Measurements from ENCODE around the gene TTLL5. TPM values are rescaled to one million over a fixed set of nuclear protein-coding genes. Genes with fewer than 3 reads are reported as not detected.
A peak's percentile ranks its signal among the peaks of the same experiment; 100 is the strongest.

Gene TTLL5
- total RNA-seq, 2 donors from 2014 or later: 26.5 to 37.3 TPM

DNA sequence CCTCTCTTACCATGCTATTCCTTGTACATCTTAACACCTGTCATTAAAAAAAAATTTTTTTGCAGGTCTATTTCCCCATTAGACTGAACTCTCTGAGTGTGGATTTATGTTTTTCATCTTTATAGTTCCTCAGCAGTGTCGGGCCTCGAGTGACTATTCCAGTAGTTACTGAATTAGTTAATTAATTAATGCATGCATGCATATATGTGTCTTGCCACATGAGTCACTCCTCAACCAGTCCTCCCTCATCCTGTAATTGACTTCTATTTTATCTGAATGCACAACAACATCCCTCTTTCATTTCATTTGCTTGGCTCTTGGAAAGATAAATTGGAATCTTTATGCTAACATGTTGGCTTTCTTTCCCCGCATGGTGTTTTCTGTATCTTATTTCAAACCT is 36.0 kb upstream of the TTLL5 start:
- H3K27ac ChIP-seq: no peak overlapping the region
- H3K4me3 ChIP-seq: no peak overlapping the region
- no peak for DNase-seq
- intact Hi-C loops (cut with DNase I): no loop called here
- H3K4me1 ChIP-seq: no peaks in the 10 kb centered on the region
- no peaks in the 10 kb centered on the region for H3K27me3 ChIP-seq
- no peaks in the 10 kb centered on the region for H3K9me3 ChIP-seq
- H3K36me3 ChIP-seq: no peaks in the 10 kb centered on the region
- no peak overlapping the region for H3K9ac ChIP-seq (ENCODE audit: low read depth in 2 of 2, low read length in 2 of 2)
- TF ChIP-seq CTCF (IDR thresholded peaks at IDR 0.05): no peak

- Histone ChIP-seq H3K4me1 (no peaks in the 10 kb centered on the region), H3K27ac (no peak overlapping the region), H3K27me3 (no peaks in the 10 kb centered on the region)
These were observed 34.6 kb upstream of the TTLL5 start for GRCh38 chr14:75626396-75626795.

GRCh38 chr14:75626863-75627262 is 34.2 kb upstream of the TTLL5 start:
- no peak overlapping the region for H3K27ac ChIP-seq
- DNase-seq: no peak
- intact Hi-C loops (cut with DNase I): no loop called here

More at GRCh38 chr14:75626396-75626795, 34.6 kb upstream of the TTLL5 start:
- Histone ChIP-seq H3K9ac (ENCODE audit: low read depth in 2 of 2, low read length in 2 of 2) (no peak overlapping the region), H3K4me3 (no peak overlapping the region), H3K36me3 (no peaks in the 10 kb centered on the region), H3K9me3 (no peaks in the 10 kb centered on the region)
- intact Hi-C loops (cut with DNase I): no loop called here
- no peak for TF ChIP-seq CTCF (IDR thresholded peaks at IDR 0.05)
- DNase-seq: no peak

GRCh38 chr14:75627406-75627805 is 33.6 kb upstream of the TTLL5 start:
- no peak overlapping the region for H3K9ac ChIP-seq (ENCODE audit: low read depth in 2 of 2, low read length in 2 of 2)
- no peaks in the 10 kb centered on the region for H3K9me3 ChIP-seq
- H3K27ac ChIP-seq: no peak overlapping the region
- no peaks in the 10 kb centered on the region for H3K27me3 ChIP-seq
- H3K36me3 ChIP-seq: no peaks in the 10 kb centered on the region
- no peak overlapping the region for H3K4me3 ChIP-seq
- no peaks in the 10 kb centered on the region for H3K4me1 ChIP-seq
- TF ChIP-seq CTCF (IDR thresholded peaks at IDR 0.05): no peak
- intact Hi-C loops (cut with DNase I): no loop called here
- DNase-seq: peak; percentile 23

More at GRCh38 chr14:75626863-75627262, 34.2 kb upstream of the TTLL5 start:
- Histone ChIP-seq H3K4me3 (no peak overlapping the region), H3K4me1 (no peaks in the 10 kb centered on the region), H3K9ac (ENCODE audit: low read depth in 2 of 2, low read length in 2 of 2) (no peak overlapping the region), H3K9me3 (no peaks in the 10 kb centered on the region), H3K36me3 (no peaks in the 10 kb centered on the region), H3K27me3 (no peaks in the 10 kb centered on the region)
- TF ChIP-seq CTCF (IDR thresholded peaks at IDR 0.05): no peak

DNA sequence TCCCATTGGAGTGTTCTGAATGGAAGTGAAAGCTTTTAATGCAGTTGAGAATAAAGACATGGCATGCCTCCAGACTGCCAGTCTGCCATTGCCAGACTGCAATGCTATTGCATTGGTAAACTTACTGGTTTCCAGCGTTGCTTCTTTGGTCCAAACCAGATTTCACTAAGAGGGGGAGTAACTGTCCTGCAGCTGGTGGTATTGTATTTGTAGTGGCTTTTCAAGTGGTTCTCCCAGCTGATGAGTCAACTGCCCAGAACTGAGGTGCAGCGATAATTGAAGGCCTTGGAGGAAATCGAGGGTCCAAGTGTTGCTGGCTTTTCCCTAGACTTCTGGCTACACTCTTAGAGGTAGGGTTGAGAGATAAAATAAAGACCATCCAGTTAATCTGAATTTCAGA is 32.2 kb upstream of the TTLL5 start:
- Histone ChIP-seq H3K27ac (no peak overlapping the region), H3K27me3 (no peaks in the 10 kb centered on the region), H3K4me1 (no peaks in the 10 kb centered on the region), H3K9me3 (no peaks in the 10 kb centered on the region), H3K4me3 (no peak overlapping the region), H3K9ac (ENCODE audit: low read depth in 2 of 2, low read length in 2 of 2) (no peak overlapping the region), H3K36me3 (no peaks in the 10 kb centered on the region)
- intact Hi-C loops (cut with DNase I): no loop called here
- DNase-seq: no peak
- no peak for TF ChIP-seq CTCF (IDR thresholded peaks at IDR 0.05)
